ENCODE results near the gene NCBP2.
A peak's percentile ranks its signal among the peaks of the same experiment; 100 is the strongest.

The NCBP2 gene

GRCh38 chr3:196938576-196938975 is 3.8 kb downstream of the NCBP2 start:
- H3K27ac Mint-ChIP-seq: peak overlapping the region; percentile 26
- no peaks in the 10 kb centered on the region for H3K9me3 Mint-ChIP-seq
- H3K4me1 Mint-ChIP-seq: peaks cover 34% of the 10 kb centered on the region
- H3K4me3 Mint-ChIP-seq: no peak overlapping the region
- no peak for DNase-seq
- CTCF ChIA-PET: interaction anchor here (1.0 kb wide), 1 partner anchor 105 kb away, joined by 3 read pairs; no protein-coding TSS in a partner anchor
- H3K36me3 Mint-ChIP-seq: peaks cover 60% of the 10 kb centered on the region
- peaks cover 5% of the 10 kb centered on the region for H3K27me3 Mint-ChIP-seq

- H3K27me3 Mint-ChIP-seq: peaks cover 5% of the 10 kb centered on the region
- H3K36me3 Mint-ChIP-seq: peaks cover 59% of the 10 kb centered on the region
- CTCF ChIA-PET: interaction anchor here (1.0 kb wide), 1 partner anchor 105 kb away, joined by 3 read pairs; no protein-coding TSS in a partner anchor
- H3K4me3 Mint-ChIP-seq: no peak overlapping the region
- H3K27ac Mint-ChIP-seq: peak overlapping the region; percentile 38
- no peaks in the 10 kb centered on the region for H3K9me3 Mint-ChIP-seq
- no peak for DNase-seq
- H3K4me1 Mint-ChIP-seq: peaks cover 29% of the 10 kb centered on the region
These were observed 4.2 kb downstream of the NCBP2 start for GRCh38 chr3:196938124-196938523.

GRCh38 chr3:196936288-196936687 is 6.0 kb downstream of the NCBP2 start:
- Mint-ChIP-seq H3K9me3 (no peaks in the 10 kb centered on the region), H3K4me1 (peaks cover 22% of the 10 kb centered on the region), H3K27ac (no peak overlapping the region), H3K36me3 (peaks cover 63% of the 10 kb centered on the region), H3K27me3 (no peaks in the 10 kb centered on the region), H3K4me3 (no peak overlapping the region)
- no peak for DNase-seq
- CTCF ChIA-PET: no interaction called here

- Mint-ChIP-seq H3K27ac (no peak overlapping the region), H3K4me3 (no peak overlapping the region), H3K9me3 (no peaks in the 10 kb centered on the region), H3K4me1 (no peaks in the 10 kb centered on the region), H3K27me3 (no peaks in the 10 kb centered on the region), H3K36me3 (peaks cover 51% of the 10 kb centered on the region)
- CTCF ChIA-PET: interaction anchor here (2.2 kb wide), 1 partner anchor 9 kb away, joined by 6 read pairs; the partner anchor contains the start of gene NCBP2
- DNase-seq: no peak
These were observed 9.7 kb downstream of the NCBP2 start for GRCh38 chr3:196932600-196932999.

- no peak overlapping the region for H3K4me3 Mint-ChIP-seq
- H3K4me1 Mint-ChIP-seq: no peaks in the 10 kb centered on the region
These were observed 10.3 kb downstream of the NCBP2 start for GRCh38 chr3:196931828-196932587.

GRCh38 chr3:196931157-196931556 is 11.2 kb downstream of the NCBP2 start:
- DNase-seq: no peak
- no peaks in the 10 kb centered on the region for H3K27me3 Mint-ChIP-seq
- H3K36me3 Mint-ChIP-seq: peaks cover 38% of the 10 kb centered on the region
- no peak overlapping the region for H3K4me3 Mint-ChIP-seq
- no peak overlapping the region for H3K27ac Mint-ChIP-seq
- CTCF ChIA-PET: interaction anchor here (0.6 to 2.2 kb wide), 2 partner anchors 10 to 894 kb away, joined by 3 to 6 read pairs; partner anchors contain the start of gene NCBP2
- no peaks in the 10 kb centered on the region for H3K4me1 Mint-ChIP-seq
- no peaks in the 10 kb centered on the region for H3K9me3 Mint-ChIP-seq

More at GRCh38 chr3:196931828-196932587, 10.3 kb downstream of the NCBP2 start:
- DNase-seq: no peak
- CTCF ChIA-PET: interaction anchor here (2.2 kb wide), 1 partner anchor 9 kb away, joined by 6 read pairs; the partner anchor contains the start of gene NCBP2
- H3K27me3 Mint-ChIP-seq: no peaks in the 10 kb centered on the region
- no peaks in the 10 kb centered on the region for H3K9me3 Mint-ChIP-seq
- H3K36me3 Mint-ChIP-seq: peaks cover 47% of the 10 kb centered on the region
- H3K27ac Mint-ChIP-seq: no peak overlapping the region

- H3K4me1 Mint-ChIP-seq: no peaks in the 10 kb centered on the region
- H3K27me3 Mint-ChIP-seq: no peaks in the 10 kb centered on the region
- CTCF ChIA-PET: no interaction called here
- peaks cover 21% of the 10 kb centered on the region for H3K36me3 Mint-ChIP-seq
- H3K9me3 Mint-ChIP-seq: no peaks in the 10 kb centered on the region
- DNase-seq: no peak
- H3K4me3 Mint-ChIP-seq: no peak overlapping the region
- no peak overlapping the region for H3K27ac Mint-ChIP-seq
These were observed 14.5 kb downstream of the NCBP2 start for GRCh38 chr3:196927571-196928453.

GRCh38 chr3:196920733-196921132 is 21.6 kb downstream of the NCBP2 start:
- H3K4me1 Mint-ChIP-seq: no peaks in the 10 kb centered on the region
- peaks cover 15% of the 10 kb centered on the region for H3K36me3 Mint-ChIP-seq
- no peak overlapping the region for H3K27ac Mint-ChIP-seq
- no peaks in the 10 kb centered on the region for H3K27me3 Mint-ChIP-seq
- DNase-seq: no peak
- CTCF ChIA-PET: no interaction called here
- H3K9me3 Mint-ChIP-seq: peaks cover 6% of the 10 kb centered on the region
- H3K4me3 Mint-ChIP-seq: no peak overlapping the region

GRCh38 chr3:196918968-196919367 is 23.4 kb downstream of the NCBP2 start:
- Mint-ChIP-seq H3K36me3 (peaks cover 25% of the 10 kb centered on the region), H3K27me3 (no peaks in the 10 kb centered on the region), H3K9me3 (peaks cover 6% of the 10 kb centered on the region), H3K27ac (peak overlapping the region; percentile 70), H3K4me3 (no peak overlapping the region), H3K4me1 (no peaks in the 10 kb centered on the region)
- no peak for DNase-seq
- CTCF ChIA-PET: interaction anchor here (0.8 kb wide), 1 partner anchor 10 kb away, joined by 3 read pairs; no protein-coding TSS in a partner anchor

- Mint-ChIP-seq H3K36me3 (peaks cover 30% of the 10 kb centered on the region), H3K27ac (no peak overlapping the region), H3K27me3 (no peaks in the 10 kb centered on the region), H3K9me3 (peaks cover 6% of the 10 kb centered on the region), H3K4me1 (no peaks in the 10 kb centered on the region), H3K4me3 (no peak overlapping the region)
- DNase-seq: no peak
- CTCF ChIA-PET: no interaction called here
These were observed 25.3 kb downstream of the NCBP2 start for GRCh38 chr3:196916995-196917394.

- peaks cover 31% of the 10 kb centered on the region for H3K36me3 Mint-ChIP-seq
These were observed 26.1 kb downstream of the NCBP2 start for GRCh38 chr3:196916221-196916620.

GRCh38 chr3:196915375-196915774 is 27.0 kb downstream of the NCBP2 start:
- no peak overlapping the region for H3K27ac Mint-ChIP-seq
- H3K9me3 Mint-ChIP-seq: peaks cover 6% of the 10 kb centered on the region
- no peak overlapping the region for H3K4me3 Mint-ChIP-seq
- peaks cover 31% of the 10 kb centered on the region for H3K36me3 Mint-ChIP-seq
- DNase-seq: no peak
- no peaks in the 10 kb centered on the region for H3K27me3 Mint-ChIP-seq
- H3K4me1 Mint-ChIP-seq: no peaks in the 10 kb centered on the region
- CTCF ChIA-PET: no interaction called here

More at GRCh38 chr3:196916221-196916620, 26.1 kb downstream of the NCBP2 start:
- H3K4me1 Mint-ChIP-seq: no peaks in the 10 kb centered on the region
- peaks cover 6% of the 10 kb centered on the region for H3K9me3 Mint-ChIP-seq
- no peaks in the 10 kb centered on the region for H3K27me3 Mint-ChIP-seq
- no peak overlapping the region for H3K4me3 Mint-ChIP-seq
- H3K27ac Mint-ChIP-seq: no peak overlapping the region
- no peak for DNase-seq
- CTCF ChIA-PET: no interaction called here

- Mint-ChIP-seq H3K4me3 (no peak overlapping the region), H3K36me3 (peaks cover 31% of the 10 kb centered on the region), H3K9me3 (peaks cover 6% of the 10 kb centered on the region), H3K4me1 (no peaks in the 10 kb centered on the region), H3K27me3 (no peaks in the 10 kb centered on the region), H3K27ac (no peak overlapping the region)
- CTCF ChIA-PET: no interaction called here
- no peak for DNase-seq
These were observed 27.5 kb downstream of the NCBP2 start for GRCh38 chr3:196914866-196915265.

- no peak for DNase-seq
- Mint-ChIP-seq H3K4me3 (no peak overlapping the region), H3K27me3 (no peaks in the 10 kb centered on the region), H3K27ac (no peak overlapping the region), H3K4me1 (no peaks in the 10 kb centered on the region), H3K9me3 (no peaks in the 10 kb centered on the region), H3K36me3 (peaks cover 46% of the 10 kb centered on the region)
- CTCF ChIA-PET: no interaction called here
These were observed 38.6 kb downstream of the NCBP2 start for GRCh38 chr3:196903740-196904139.

Measured in activated naive CD4-positive, alpha-beta T cell treated with anti-CD3 and anti-CD28 coated beads, Interleukin-2, amount 10 ng/mL, durations not matched to agents 7 days and 5 days (primary cell).